Activated naive CD4-positive, alpha-beta T cell treated with anti-CD3 and anti-CD28 coated beads, Interleukin-2, amount 50 U/mL, for 16 hours (primary cell): ENCODE results near the gene RSPRY1.

Source experiments
- DNase-seq: peaks from one replicate; pipeline ENCODE4 v3.0.0-alpha.2; 2020

Gene RSPRY1

GRCh38 chr16:57276596-57276995 lies 90.5 kb downstream of the RSPRY1 start:
- no peak for DNase-seq

DNA sequence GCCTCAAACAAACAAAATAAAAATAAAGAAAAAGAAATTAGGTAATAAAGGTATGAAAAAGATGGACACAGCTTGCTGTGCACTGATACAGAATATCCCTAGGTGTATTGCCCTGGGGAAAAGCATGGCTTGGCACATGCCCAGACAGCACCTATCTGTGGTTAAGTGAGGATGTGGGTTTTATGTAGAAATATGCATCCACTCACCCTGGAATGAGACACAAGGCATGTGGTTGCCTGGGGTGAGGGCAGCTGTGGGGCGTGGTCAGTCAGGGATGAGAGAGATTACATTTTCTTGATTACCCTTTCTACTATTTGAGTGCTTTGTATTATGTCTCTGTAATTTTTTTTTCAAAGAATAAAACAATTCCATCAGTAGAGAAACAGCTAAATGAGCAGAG lies 91.5 kb downstream of the RSPRY1 start:
- DNase-seq = peak; percentile 50

GRCh38 chr16:57278494-57278893 lies 92.4 kb downstream of the RSPRY1 start:
- no peak for DNase-seq

DNA sequence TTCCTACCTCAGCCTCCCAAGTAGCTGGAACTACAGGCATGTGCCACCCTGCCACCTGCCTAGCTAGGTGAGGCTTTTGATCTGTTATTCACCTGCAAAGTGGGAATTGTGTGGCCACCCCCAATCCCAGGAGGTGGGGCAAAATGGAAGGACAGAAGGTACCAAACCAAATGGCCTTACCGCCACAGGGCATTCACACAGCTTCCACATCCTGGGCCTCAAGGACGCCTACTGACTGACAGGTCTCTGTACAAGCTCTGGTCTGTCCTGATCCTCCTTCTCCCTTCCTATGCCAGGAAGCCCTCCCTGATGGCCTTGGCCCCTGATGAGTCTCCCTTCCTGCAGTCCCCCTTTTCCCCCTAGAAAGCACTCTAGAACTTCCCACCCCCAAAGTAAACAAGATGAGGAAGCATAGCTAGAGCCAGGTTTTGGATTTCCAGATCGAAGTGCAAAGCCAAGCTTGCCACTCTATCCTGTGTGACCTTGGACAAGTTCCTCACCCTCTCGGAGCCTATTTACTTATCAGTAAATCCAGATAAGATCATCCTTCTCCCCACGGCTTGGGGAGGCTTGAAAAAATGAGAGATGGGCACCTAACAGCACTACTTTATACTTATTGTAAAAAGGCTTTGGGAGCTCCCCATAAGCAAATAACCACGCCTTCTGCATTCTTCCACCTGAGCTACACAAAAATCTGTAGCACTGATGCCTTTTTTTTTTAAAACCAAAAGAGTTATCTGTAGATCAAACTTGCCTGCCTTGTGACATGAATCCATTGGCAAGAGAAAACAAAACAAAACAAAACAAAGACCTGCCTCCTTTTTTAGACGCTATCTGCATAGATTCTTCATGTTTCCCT lies 93.9 kb downstream of the RSPRY1 start:
- DNase-seq = no peak

GRCh38 chr16:57281791-57282190 lies 95.7 kb downstream of the RSPRY1 start:
- DNase-seq = no peak

DNA sequence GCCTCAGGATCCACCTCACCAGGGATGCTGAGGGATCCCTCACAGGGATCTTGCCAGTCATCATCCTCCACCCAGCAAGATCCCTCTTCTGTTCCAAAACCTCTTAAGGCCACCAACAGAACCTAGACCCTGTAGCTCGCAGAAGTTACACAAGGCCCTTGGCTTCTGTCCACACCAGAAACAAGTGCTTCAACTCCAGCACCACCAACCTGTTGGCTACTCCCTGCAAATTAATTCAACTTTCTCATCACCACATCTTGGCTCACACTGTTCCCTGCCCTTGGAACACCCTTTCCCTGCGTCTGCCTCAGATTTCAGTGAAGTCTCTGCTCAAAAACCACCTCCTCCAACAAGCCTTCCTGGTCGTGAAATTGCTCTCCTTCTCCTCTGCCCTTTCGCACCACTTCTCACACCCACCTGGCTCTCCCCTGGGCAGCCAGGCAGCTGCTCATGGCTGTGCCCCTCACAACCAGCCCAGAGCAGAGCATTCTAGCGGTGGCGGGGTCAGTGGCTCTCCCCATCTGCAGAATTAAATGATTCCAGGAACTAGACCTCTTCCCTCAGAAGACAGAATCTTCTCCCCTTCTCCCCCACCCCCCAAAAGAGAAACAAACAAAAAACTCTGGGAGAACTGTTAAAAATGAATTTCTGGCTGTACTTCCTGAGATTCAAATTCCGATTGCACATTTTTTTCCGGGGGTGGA lies 96.5 kb downstream of the RSPRY1 start:
- no peak for DNase-seq

- no peak for DNase-seq
Observed at GRCh38 chr16:57283214-57283958, 97.3 kb downstream of the RSPRY1 start.

- no peak for DNase-seq
Observed at GRCh38 chr16:57283959-57284208, 97.8 kb downstream of the RSPRY1 start.

GRCh38 chr16:57284209-57284951 lies 98.3 kb downstream of the RSPRY1 start, which contains the start of gene PLLP:
TSS of gene PLLP (minus strand) at chr16:57284672. CDS start at chr16:57284540, 132 bp downstream.
- peak; percentile 66 for DNase-seq

DNA sequence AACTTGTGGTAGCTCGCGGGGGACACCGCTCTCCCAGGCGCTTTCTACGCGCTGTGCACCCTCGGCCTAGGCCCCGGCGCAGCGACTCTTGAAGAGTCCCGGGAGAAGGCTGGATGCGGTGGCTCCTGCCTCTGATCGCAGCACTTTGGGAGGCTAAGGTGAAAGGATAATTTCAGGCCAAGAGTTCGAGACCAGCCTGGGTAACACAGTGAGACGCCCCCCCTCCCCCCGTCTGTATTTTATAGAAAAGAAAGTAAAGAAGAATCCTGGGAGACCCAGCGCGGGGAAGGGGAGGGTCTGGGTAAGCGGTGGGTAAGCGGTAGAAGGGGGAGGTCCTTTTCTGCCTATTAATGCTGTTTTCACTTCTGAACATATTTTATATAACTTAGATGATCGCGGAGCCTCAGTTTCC lies 98.8 kb downstream of the RSPRY1 start:
- DNase-seq = no peak

- DNase-seq = no peak
Observed at GRCh38 chr16:57285379-57285778, 99.2 kb downstream of the RSPRY1 start.

DNA sequence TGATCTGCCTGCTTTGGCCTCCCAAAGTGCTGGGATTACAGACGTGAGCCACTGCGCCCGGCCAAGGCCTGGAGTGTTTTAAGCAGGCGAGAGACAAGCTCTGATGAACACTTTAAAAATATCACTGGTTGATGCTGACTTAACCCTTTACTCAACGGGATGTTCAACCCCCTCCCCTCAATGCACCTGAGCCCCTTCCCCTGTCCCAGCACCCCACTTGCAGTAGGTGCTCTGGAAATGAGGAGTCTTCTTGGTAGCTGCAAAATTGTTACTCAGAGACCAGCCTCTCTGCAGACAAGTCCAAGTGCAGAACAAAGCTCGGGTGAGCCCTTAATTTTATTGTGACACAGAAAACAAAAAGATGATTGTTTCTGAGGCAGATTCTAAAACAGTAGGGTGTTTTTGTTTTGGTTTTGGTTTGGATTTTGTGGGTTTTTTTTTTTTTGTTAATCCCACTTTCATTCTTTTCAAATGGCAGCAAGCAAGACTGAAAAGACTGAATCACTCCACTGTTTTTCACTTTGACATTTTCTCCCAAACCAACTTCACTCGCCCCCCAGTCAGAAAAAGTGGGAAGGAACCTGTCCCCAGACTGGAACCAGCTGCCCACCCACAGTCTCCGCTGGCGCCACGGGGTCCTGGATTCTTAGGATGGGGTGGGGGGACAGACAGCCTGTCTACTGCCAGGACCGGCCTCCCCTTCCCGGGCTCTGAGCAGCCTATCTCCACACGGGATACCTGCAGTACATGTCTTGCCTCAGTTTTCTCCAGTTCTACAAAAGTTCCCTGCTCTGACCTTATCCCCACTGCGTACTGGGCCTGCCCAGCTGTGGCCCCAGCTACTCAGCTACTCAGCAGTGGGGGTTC lies 103.5 kb downstream of the RSPRY1 start:
- DNase-seq = no peak
